Measurements from ENCODE around the gene UPK1A. TPM values are rescaled to one million over a fixed set of nuclear protein-coding genes. Genes with fewer than 3 reads are reported as not detected.
A peak's percentile ranks its signal among the peaks of the same experiment; 100 is the strongest.

Gene UPK1A
- total and polyA plus RNA-seq, 2 of the 8 experiments (the other 6 are each of a cell fraction or from before 2014, with no cell fraction given) = 0.56 to 9.9 TPM

- TF ChIP-seq MAX (IDR thresholded peaks at IDR 0.05) = peak; percentile 100
- TF ChIP-seq SRF (IDR thresholded peaks at IDR 0.05; ENCODE audit: low read depth, low read length) = no peak
- no peak for TF ChIP-seq SP2 (IDR thresholded peaks at IDR 0.05; ENCODE audit: low read length)
- no peak for TF ChIP-seq HDAC6 (IDR thresholded peaks at IDR 0.05; ENCODE audit: low read depth, low read length)
- no peak for TF ChIP-seq KDM1A (IDR thresholded peaks at IDR 0.05; ENCODE audit: borderline replicate concordance, low read length)
- TF ChIP-seq RBBP5 (IDR thresholded peaks at IDR 0.05; ENCODE audit: borderline replicate concordance, low read depth, low read length) = no peak
- TF ChIP-seq SP4 (IDR thresholded peaks at IDR 0.05; ENCODE audit: low read length) = no peak
- no peak for TF ChIP-seq CHD1 (IDR thresholded peaks at IDR 0.05; ENCODE audit: low read depth, low read length)
- peak; percentile 40; the same call in 1 of the 2 replicates for TF ChIP-seq GTF2F1 (IDR thresholded peaks at IDR 0.05; ENCODE audit: borderline replicate concordance, low read depth, low read length)
- no peak for TF ChIP-seq CTBP2 (IDR thresholded peaks at IDR 0.05; ENCODE audit: borderline replicate concordance, insufficient read depth, insufficient read length, low read length)
- no peak for TF ChIP-seq ZNF274 (IDR thresholded peaks at IDR 0.05; ENCODE audit: borderline replicate concordance, extremely low read depth, low read length)
These were observed 37.9 kb downstream of the UPK1A start, which contains the start of gene ZBTB32 (continued) for GRCh38 chr19:35704218-35704617.

All from H1 (cell line).